ENCODE measurements around the gene NBL1. TPM values are rescaled to one million over a fixed set of nuclear protein-coding genes. Genes with fewer than 3 reads are reported as not detected.

NBL1 gene, protein sequence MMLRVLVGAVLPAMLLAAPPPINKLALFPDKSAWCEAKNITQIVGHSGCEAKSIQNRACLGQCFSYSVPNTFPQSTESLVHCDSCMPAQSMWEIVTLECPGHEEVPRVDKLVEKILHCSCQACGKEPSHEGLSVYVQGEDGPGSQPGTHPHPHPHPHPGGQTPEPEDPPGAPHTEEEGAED
- 23.5 TPM for total RNA-seq

GRCh38 chr1:19643602-19644394, at the start of gene NBL1:
Gene NBL1, plus strand, starts transcription at chr1:19644311. Its CDS starts 10,720 bp downstream, at chr1:19655031.

DNA sequence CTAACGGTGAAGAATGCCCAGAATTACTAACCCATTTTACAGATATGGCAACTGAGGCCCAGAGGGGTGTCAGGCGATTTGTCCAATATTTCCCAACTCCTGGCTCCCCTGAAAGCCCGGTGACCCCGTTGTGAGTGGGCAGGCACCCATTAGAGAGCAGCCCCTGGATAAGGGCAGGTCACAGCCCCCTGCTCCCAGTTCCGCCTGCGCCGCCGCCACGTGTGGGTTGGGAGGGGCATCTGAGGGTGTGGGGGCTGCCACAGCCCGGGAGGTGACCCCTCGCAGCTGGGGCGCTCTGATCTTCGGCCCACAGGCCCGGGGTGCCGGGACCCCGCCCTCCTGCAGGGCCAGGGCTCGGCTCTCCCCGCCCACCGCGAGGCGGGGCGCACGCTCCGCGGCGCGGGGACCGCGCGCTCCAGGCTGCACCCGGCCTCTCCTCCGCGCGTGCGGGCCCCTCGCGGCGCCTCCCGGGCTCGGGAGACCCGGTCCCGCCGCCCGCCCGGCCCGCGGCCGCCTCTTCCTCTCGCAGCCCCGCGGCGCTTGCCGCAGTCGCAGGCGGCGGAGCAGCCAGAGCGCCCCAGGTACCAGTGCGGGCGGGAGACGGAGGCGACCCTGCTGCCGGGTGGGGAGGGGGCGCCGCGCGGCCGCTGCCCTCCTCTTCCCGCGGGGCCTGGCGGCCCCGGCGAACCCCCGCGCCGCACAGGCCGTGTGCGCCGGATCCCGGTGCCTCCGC, 20.5 kb downstream of the NBL1 start, which contains the start of gene HTR6:
Gene HTR6 (plus strand): TSS at position 423 of the 733 bp plus-strand sequence. CDS start 879 bp downstream, outside the sequence.

Other genes starting within 250 kb of the NBL1 start
- 45.1 TPM for gene CAPZB, start 158.8 kb upstream of the NBL1 start, total RNA-seq
- gene HTR6, start 20.6 kb downstream of the NBL1 start, total RNA-seq = 0.31 TPM
- gene TMCO4, start 155.6 kb downstream of the NBL1 start, total RNA-seq = 0.63 TPM
- not detected for gene RNF186, start 171.0 kb downstream of the NBL1 start, total RNA-seq
- 17.8 TPM for gene OTUD3, start 238.1 kb downstream of the NBL1 start, total RNA-seq